ENCODE results near the gene RAB36.

RAB36 gene

DNA sequence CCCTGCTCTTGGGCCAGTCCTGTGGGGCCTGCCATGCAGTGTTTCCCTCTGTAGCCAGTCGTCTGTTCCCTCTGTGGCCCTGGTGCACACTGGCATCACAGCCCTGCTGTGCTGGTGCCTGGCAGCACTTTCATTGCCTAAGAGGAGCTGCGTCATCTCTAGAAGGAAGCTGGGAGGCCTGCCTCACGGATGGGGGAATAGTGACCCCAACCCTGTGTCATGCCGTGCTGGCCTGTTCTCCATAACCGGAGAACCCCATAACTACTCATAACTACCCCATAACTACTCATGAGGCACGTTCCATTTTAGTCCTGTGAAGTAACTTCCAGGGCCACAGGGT lies 14.0 kb downstream of the RAB36 start:
- H3K9me3 ChIP-seq (ENCODE audit: insufficient read depth, low read depth, low read length), result no peaks in the 10 kb centered on the region
- no peaks in the 10 kb centered on the region for H3F3A ChIP-seq (ENCODE audit: low read depth)
- H3K36me3 ChIP-seq (ENCODE audit: insufficient read depth, low read length), result no peaks in the 10 kb centered on the region
- H4K20me1 ChIP-seq (ENCODE audit: insufficient read depth, low read length, poor library complexity, severe bottlenecking), result no peaks in the 10 kb centered on the region
- H3K9me2 ChIP-seq (replicated peaks; ENCODE audit: low read depth, low read length), result no peaks in the 10 kb centered on the region
- no peaks in the 10 kb centered on the region for H3K27me3 ChIP-seq (ENCODE audit: insufficient read depth, low read length, poor library complexity, severe bottlenecking)
- TF ChIP-seq, protein P1, sequence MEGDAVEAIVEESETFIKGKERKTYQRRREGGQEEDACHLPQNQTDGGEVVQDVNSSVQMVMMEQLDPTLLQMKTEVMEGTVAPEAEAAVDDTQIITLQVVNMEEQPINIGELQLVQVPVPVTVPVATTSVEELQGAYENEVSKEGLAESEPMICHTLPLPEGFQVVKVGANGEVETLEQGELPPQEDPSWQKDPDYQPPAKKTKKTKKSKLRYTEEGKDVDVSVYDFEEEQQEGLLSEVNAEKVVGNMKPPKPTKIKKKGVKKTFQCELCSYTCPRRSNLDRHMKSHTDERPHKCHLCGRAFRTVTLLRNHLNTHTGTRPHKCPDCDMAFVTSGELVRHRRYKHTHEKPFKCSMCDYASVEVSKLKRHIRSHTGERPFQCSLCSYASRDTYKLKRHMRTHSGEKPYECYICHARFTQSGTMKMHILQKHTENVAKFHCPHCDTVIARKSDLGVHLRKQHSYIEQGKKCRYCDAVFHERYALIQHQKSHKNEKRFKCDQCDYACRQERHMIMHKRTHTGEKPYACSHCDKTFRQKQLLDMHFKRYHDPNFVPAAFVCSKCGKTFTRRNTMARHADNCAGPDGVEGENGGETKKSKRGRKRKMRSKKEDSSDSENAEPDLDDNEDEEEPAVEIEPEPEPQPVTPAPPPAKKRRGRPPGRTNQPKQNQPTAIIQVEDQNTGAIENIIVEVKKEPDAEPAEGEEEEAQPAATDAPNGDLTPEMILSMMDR (conservative IDR thresholded peaks at IDR 0.05; ENCODE audit: low read length), result no peak
- no peak for TF ChIP-seq EZH2phosphoT487 (IDR thresholded peaks at IDR 0.05; ENCODE audit: borderline replicate concordance)
- H3K9ac ChIP-seq (ENCODE audit: low read depth, low read length, poor library complexity, severe bottlenecking), result no peak overlapping the region
- no peak overlapping the region for H2AFZ ChIP-seq (ENCODE audit: low read length)
- no peaks in the 10 kb centered on the region for H3K4me1 ChIP-seq (ENCODE audit: insufficient read depth, low read length, poor library complexity, severe bottlenecking)
- no peak overlapping the region for H3K4me3 ChIP-seq (ENCODE audit: low read length, poor library complexity, severe bottlenecking)
- no peak overlapping the region for H3K4me2 ChIP-seq (ENCODE audit: low read depth, low read length, poor library complexity, severe bottlenecking)
- H3K79me2 ChIP-seq (ENCODE audit: insufficient read depth, low read length), result no peaks in the 10 kb centered on the region

DNA sequence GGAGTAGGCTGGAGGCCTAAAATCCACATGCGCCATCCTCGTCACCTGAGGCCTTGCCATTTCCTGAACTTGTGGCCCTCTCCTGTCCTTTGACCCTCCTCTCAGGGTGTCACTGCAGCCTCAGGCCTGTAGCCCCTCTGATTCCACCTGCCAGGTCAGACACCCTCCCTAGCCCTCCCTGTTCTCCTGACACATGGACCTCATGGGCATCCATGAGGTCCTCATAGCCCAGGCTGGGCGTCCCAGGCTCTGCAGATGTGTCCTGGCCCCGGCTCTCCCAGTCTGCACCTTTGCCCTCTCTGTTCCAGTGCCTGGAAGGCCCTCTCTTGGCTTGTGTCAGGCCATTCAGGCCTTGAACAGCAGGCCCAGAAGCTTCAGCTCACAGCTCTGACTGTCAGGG lies 15.8 kb downstream of the RAB36 start:
- Histone ChIP-seq H3K79me2 (ENCODE audit: insufficient read depth, low read length) (no peaks in the 10 kb centered on the region), H3F3A (ENCODE audit: low read depth) (no peaks in the 10 kb centered on the region), H4K20me1 (ENCODE audit: insufficient read depth, low read length, poor library complexity, severe bottlenecking) (no peaks in the 10 kb centered on the region), H2AFZ (ENCODE audit: low read length) (no peak overlapping the region), H3K36me3 (ENCODE audit: insufficient read depth, low read length) (no peaks in the 10 kb centered on the region), H3K9ac (ENCODE audit: low read depth, low read length, poor library complexity, severe bottlenecking) (no peak overlapping the region), H3K4me1 (ENCODE audit: insufficient read depth, low read length, poor library complexity, severe bottlenecking) (no peaks in the 10 kb centered on the region), H3K9me3 (ENCODE audit: insufficient read depth, low read depth, low read length) (no peaks in the 10 kb centered on the region), H3K4me2 (ENCODE audit: low read depth, low read length, poor library complexity, severe bottlenecking) (no peak overlapping the region), H3K27me3 (ENCODE audit: insufficient read depth, low read length, poor library complexity, severe bottlenecking) (no peaks in the 10 kb centered on the region), H3K4me3 (ENCODE audit: low read length, poor library complexity, severe bottlenecking) (no peak overlapping the region), H3K9me2 (replicated peaks; ENCODE audit: low read depth, low read length) (no peaks in the 10 kb centered on the region)
- TF ChIP-seq, protein P1 (conservative IDR thresholded peaks at IDR 0.05; ENCODE audit: low read length), result no peak
- TF ChIP-seq EZH2phosphoT487 (IDR thresholded peaks at IDR 0.05; ENCODE audit: borderline replicate concordance), result no peak

DNA sequence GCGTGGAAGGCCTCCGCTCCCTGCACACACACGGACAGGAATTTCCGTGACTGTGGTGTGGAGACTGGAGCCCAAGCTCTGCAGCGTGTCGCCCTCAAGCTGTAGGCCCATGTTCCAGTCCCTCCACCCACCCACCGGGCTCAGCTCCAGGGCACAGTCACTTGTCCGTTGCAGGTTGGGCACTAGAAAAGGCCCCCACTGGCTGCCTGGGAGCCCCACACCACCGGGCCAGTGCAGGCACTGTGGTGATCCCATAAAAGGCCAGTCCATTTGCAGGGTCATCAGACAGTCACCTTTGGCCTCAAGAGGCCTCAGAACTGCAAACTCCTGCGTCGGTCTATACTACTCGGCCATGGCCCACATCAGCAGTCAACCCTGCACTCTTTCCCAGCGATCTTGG lies 16.3 kb downstream of the RAB36 start:
- H3K9me2 ChIP-seq (replicated peaks; ENCODE audit: low read depth, low read length), result no peaks in the 10 kb centered on the region
- H3K4me2 ChIP-seq (ENCODE audit: low read depth, low read length, poor library complexity, severe bottlenecking), result no peak overlapping the region
- no peak overlapping the region for H3K4me3 ChIP-seq (ENCODE audit: low read length, poor library complexity, severe bottlenecking)
- H3K36me3 ChIP-seq (ENCODE audit: insufficient read depth, low read length), result no peaks in the 10 kb centered on the region
- no peak overlapping the region for H3K9ac ChIP-seq (ENCODE audit: low read depth, low read length, poor library complexity, severe bottlenecking)
- H3K27me3 ChIP-seq (ENCODE audit: insufficient read depth, low read length, poor library complexity, severe bottlenecking), result no peaks in the 10 kb centered on the region
- H4K20me1 ChIP-seq (ENCODE audit: insufficient read depth, low read length, poor library complexity, severe bottlenecking), result no peaks in the 10 kb centered on the region
- no peaks in the 10 kb centered on the region for H3K79me2 ChIP-seq (ENCODE audit: insufficient read depth, low read length)
- H3K9me3 ChIP-seq (ENCODE audit: insufficient read depth, low read depth, low read length), result no peaks in the 10 kb centered on the region
- H3F3A ChIP-seq (ENCODE audit: low read depth), result no peaks in the 10 kb centered on the region
- no peak overlapping the region for H2AFZ ChIP-seq (ENCODE audit: low read length)
- H3K4me1 ChIP-seq (ENCODE audit: insufficient read depth, low read length, poor library complexity, severe bottlenecking), result no peaks in the 10 kb centered on the region
- TF ChIP-seq, protein P1 (conservative IDR thresholded peaks at IDR 0.05; ENCODE audit: low read length), result no peak
- TF ChIP-seq EZH2phosphoT487 (IDR thresholded peaks at IDR 0.05; ENCODE audit: borderline replicate concordance), result no peak
